HUES48 (cell line): ENCODE data around the gene ITGAE.
"Not testable (repeated sequence)": the region's sequence is repeated elsewhere in the genome, so short reads cannot be mapped to it uniquely, and the experiment has no call there.

Source experiments
- H3K27ac ChIP-seq: one replicate; pipeline ENCODE4 v1.7.0; 2013; ENCODE audit warnings: low read depth, low read length, inconsistent platforms
- H3K27me3 ChIP-seq: 2 replicates; pipeline ENCODE4 v1.6.1; 2013; ENCODE audit warnings: mild to moderate bottlenecking, low read length; ENCODE audit not compliant: control insufficient read depth, insufficient read depth
- H3K36me3 ChIP-seq: 2 replicates; pipeline ENCODE4 v1.6.1; 2013; ENCODE audit warnings: low read length; ENCODE audit not compliant: control insufficient read depth, insufficient read depth
- H3K4me1 ChIP-seq: 2 replicates; pipeline ENCODE4 v1.6.1; 2013; ENCODE audit warnings: mild to moderate bottlenecking, low read length; ENCODE audit not compliant: control insufficient read depth, insufficient read depth
- H3K4me3 ChIP-seq: 2 replicates; pipeline ENCODE4 v1.5.1; 2013; ENCODE audit warnings: mild to moderate bottlenecking, low read depth, low read length
- H3K9ac ChIP-seq: 2 replicates; pipeline ENCODE4 v1.6.1; 2013; ENCODE audit warnings: mild to moderate bottlenecking, low read depth, low read length, moderate library complexity
- H3K9me3 ChIP-seq: 2 replicates; pipeline ENCODE4 v1.6.1; 2013; ENCODE audit warnings: low read length; ENCODE audit not compliant: control insufficient read depth, insufficient read depth

ITGAE gene, protein sequence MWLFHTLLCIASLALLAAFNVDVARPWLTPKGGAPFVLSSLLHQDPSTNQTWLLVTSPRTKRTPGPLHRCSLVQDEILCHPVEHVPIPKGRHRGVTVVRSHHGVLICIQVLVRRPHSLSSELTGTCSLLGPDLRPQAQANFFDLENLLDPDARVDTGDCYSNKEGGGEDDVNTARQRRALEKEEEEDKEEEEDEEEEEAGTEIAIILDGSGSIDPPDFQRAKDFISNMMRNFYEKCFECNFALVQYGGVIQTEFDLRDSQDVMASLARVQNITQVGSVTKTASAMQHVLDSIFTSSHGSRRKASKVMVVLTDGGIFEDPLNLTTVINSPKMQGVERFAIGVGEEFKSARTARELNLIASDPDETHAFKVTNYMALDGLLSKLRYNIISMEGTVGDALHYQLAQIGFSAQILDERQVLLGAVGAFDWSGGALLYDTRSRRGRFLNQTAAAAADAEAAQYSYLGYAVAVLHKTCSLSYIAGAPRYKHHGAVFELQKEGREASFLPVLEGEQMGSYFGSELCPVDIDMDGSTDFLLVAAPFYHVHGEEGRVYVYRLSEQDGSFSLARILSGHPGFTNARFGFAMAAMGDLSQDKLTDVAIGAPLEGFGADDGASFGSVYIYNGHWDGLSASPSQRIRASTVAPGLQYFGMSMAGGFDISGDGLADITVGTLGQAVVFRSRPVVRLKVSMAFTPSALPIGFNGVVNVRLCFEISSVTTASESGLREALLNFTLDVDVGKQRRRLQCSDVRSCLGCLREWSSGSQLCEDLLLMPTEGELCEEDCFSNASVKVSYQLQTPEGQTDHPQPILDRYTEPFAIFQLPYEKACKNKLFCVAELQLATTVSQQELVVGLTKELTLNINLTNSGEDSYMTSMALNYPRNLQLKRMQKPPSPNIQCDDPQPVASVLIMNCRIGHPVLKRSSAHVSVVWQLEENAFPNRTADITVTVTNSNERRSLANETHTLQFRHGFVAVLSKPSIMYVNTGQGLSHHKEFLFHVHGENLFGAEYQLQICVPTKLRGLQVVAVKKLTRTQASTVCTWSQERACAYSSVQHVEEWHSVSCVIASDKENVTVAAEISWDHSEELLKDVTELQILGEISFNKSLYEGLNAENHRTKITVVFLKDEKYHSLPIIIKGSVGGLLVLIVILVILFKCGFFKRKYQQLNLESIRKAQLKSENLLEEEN

DNA sequence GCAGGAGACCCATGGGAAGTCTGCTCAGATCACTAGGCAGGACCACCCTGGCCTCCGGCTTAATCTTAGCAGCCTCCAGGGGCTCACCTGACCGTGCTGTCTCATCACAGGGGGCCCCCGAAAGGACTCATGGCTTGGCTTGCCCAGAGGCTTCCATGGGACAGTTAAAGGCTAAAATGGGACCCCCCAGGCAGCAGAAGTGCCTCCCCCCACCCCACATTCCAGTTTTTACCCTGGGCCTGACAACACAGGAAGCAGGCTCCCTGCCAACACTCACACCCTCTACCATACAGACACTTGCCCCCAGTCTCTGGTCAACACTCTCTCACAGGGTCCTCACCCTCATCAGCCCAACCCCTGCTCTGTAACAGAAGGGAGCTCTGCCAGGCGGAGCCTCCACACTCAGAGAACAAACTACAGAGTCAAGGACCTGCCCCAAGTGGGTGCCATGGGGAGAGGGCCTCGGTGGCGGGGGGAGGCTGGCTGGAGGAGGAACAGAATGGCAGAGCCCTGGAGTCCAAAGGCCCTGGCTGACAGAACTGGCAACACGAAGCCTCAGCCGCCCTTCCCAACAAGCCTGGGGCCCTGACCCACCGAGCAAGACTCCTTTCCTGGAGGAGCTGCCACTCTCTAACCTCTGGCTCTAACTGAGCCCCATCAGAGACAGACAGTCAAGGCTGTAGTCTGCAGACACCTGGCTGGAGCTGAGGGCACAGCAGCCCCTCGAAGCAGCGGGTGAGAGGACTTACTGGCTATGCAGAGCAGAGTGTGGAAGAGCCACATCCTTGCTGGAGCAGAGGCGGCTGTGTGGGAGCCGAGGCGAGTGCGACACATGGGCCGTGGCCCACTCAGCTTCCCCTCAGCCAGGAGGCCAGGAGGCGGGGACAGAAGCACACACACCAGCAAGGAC, at the start of gene ITGAE:
ITGAE (minus strand) TSS at position 827 of the 910 bp plus-strand sequence; CDS start at position 783, 44 bp downstream.
- H3K27me3 ChIP-seq: no peaks in the 10 kb centered on the region
- peaks cover 7% of the 10 kb centered on the region; the same call in 1 of the 2 replicates for H3K36me3 ChIP-seq
- no peaks in the 10 kb centered on the region for H3K9me3 ChIP-seq
- no peaks in the 10 kb centered on the region for H3K4me1 ChIP-seq
- H3K4me3 ChIP-seq: no peak within 1 kb of the TSS
- H3K27ac ChIP-seq: no peak within 1 kb of the TSS
- H3K9ac ChIP-seq: no peak within 1 kb of the TSS

DNA sequence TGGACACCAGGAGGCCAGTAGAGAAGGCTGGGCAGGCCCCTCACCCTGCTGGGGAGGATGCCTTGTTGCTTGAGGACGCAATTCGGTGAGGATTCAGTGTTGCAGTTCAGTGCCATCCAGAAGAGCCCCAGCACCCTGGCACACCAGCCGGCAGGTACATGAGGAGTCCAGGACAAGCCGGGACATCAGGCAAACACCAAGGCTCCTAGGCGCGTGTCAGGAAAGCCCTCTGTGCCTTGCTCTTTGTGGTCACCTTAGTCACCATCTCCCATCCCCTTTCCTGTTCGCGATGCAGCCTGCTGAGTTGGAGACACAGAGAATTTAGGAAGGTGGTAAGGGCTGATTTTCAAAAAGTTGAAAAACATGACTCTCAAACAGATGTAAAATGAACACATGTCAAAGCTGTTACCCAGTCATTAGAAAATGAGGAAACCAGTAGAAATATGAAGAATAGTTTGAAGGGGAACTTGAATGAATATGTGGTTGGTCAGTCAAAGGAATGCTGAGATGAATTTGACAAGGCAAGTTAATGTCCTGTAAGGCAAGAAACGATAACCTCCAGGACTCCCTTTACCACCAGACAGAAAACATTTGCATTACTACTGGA, 47.3 kb upstream of the ITGAE start:
- peaks cover 5% of the 10 kb centered on the region for H3K36me3 ChIP-seq
- H3K9ac ChIP-seq: no peak overlapping the region
- H3K4me3 ChIP-seq: no peak overlapping the region
- H3K9me3 ChIP-seq: no peaks in the 10 kb centered on the region
- peaks cover 8% of the 10 kb centered on the region; the same call in 1 of the 2 replicates for H3K4me1 ChIP-seq
- no peak overlapping the region for H3K27ac ChIP-seq
- no peaks in the 10 kb centered on the region for H3K27me3 ChIP-seq

DNA sequence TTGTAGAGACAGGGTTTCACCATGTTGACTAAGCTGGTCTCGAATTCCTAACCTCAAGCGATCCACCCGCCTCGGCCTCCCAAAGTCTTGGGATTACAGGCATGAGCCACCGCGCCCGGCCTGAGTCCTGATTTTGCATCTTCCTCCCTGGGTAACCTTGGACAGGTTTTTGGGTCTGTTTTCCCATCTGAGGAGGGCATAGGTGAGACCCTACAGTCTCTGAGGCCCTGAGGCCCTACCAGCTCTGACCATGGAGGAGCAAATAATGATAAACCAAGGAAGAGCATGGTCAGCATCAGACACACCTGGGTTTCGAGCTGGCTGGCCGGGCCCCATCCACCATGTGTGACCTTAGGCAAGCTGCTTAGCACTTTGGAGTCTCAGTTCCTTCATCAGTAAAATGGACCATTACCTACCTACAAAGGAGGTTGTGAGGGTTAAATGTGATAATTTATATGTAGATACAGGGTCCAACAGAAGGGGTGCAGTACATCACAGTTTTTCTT, 46.2 kb upstream of the ITGAE start:
- Histone ChIP-seq H3K27me3 (no peaks in the 10 kb centered on the region), H3K4me3 (no peak overlapping the region), H3K27ac (no peak overlapping the region), H3K9ac (no peak overlapping the region), H3K4me1 (peaks cover 8% of the 10 kb centered on the region; the same call in 1 of the 2 replicates), H3K36me3 (peaks cover 16% of the 10 kb centered on the region), H3K9me3 (no peaks in the 10 kb centered on the region)

DNA sequence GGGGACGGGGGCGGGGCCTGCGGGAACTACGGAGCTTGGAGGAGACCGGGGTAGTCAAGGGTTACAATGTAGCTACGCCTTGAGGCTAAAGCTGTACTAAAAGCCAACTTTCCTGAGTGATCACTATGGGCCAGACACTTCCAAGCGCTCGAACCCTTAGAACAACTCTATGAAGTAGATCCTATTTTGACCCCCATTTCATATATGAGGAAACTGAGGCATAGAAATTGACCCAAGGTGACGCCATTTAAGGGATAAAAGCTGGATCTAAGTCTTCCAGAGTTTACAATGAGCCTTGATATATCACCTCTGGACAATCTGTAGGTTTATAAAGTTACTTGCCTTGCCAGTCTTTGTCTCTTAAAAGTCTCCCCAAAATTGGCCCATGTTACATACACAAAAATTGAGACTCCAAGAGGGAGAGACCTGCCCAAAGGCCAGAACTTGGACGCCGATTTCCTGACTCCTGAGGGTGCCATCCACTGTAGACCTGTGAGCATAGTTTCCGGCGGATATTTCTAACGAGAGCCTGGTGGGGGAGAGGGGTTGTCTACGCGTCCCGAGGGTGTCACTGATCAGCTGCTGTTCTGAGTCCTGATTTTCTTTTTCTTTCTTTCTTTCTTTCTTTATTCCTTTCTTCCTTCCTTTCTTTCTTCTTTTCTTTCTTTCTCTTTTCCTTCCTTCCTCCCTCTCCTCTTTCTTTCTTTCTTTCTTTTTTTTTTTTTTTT, 45.6 kb upstream of the ITGAE start:
- Histone ChIP-seq H3K9ac (no peak overlapping the region), H3K9me3 (no peaks in the 10 kb centered on the region), H3K4me3 (0 out of 2 replicates have a peak overlapping the region, but pooled peaks have one; percentile 3), H3K27ac (no peak overlapping the region), H3K27me3 (no peaks in the 10 kb centered on the region), H3K36me3 (peaks cover 22% of the 10 kb centered on the region), H3K4me1 (peaks cover 8% of the 10 kb centered on the region; the same call in 1 of the 2 replicates)

DNA sequence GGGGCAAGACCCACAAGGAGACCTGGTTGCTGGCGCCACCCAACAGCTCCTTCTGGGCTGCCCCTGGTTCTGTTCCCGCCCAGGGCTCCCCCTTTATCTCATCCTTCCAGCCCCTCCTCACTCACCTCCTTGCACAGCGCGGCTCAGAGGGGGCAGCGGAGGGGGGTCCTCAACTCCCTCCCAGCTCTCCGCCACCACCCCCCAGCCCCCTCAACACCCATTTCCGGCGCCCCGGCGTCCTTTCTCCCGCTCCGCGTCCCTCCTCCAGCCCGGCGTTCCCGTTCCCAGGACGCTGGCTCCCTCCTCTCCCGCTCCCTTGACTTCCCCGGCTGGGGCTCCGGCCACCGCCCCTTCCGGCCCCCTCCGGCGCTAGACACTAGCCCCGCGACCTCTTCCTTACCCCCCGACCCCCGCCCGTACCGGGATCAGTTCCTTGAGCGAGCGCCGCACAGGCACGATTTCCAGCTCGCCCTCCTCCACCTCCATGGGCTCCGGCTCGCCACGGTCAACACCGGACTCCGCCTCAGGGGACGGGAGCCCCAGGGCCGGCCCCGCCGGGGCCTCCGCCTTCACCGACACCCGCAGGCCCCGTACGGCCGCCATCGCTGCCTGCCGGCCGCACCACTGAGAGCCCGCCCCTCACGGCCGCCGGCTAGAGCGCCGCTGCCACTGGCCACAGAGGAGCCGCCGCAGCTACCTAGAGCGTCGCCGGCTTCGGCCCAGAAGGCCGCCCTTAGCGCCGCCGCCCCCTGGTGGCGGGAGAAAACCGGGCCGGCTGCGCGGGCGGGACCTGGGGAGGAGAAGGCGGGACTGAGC, 44.8 kb upstream of the ITGAE start, which contains the start of gene NCBP3:
NCBP3 (minus strand) TSS at position 626 of the 816 bp plus-strand sequence; CDS start at position 603, 23 bp downstream.
- Histone ChIP-seq H3K9me3 (no peaks in the 10 kb centered on the region), H3K4me1 (peaks cover 8% of the 10 kb centered on the region; the same call in 1 of the 2 replicates), H3K27ac (peak within 1 kb of the TSS; percentile 88), H3K27me3 (no peaks in the 10 kb centered on the region), H3K36me3 (peaks cover 29% of the 10 kb centered on the region), H3K4me3 (peak within 1 kb of the TSS; percentile 86), H3K9ac (peak within 1 kb of the TSS; percentile 94)

DNA sequence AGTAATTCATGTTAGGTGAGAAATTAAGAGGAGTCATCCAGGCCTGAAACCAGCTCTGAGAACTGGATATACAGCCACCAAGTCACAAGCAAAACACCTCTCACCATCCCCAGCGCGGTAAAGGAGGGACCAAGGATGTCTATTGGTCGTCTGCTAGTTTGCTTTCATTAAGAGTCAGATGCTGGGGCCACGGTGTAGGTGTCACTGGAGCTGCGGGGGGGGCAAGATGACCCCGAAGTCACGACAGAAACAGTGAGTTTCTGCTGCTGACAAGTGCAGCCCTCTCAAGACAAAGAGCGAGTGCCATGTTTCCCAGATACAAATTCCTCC, 44.3 kb upstream of the ITGAE start:
- Histone ChIP-seq H3K9ac (peak overlapping the region; percentile 94), H3K27me3 (no peaks in the 10 kb centered on the region), H3K4me3 (peak overlapping the region; percentile 86), H3K4me1 (peaks cover 8% of the 10 kb centered on the region; the same call in 1 of the 2 replicates), H3K9me3 (no peaks in the 10 kb centered on the region), H3K27ac (peak overlapping the region; percentile 88), H3K36me3 (peaks cover 35% of the 10 kb centered on the region)

DNA sequence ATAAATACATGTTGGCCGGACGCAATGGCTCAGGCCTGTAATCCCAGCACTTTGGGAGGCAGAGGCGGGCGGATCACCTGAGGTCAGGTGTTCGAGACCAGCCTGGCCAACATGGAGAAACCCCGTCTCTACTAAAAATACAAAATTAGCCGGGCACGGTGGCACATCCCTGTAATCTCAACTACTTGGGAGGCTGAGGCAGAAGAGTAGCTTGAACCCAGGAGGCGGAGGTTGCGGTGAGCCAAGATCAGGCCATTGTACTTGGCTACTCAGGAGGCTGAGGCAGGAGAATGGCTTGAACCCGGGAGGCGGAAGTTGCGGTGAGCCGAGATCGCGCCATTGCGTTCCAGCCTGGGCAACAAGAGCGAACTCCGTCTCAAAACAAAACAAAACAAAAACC, 43.6 kb upstream of the ITGAE start:
- not testable (repeated sequence) for H3K9ac ChIP-seq, H3K9me3 ChIP-seq, H3K4me1 ChIP-seq, H3K27ac ChIP-seq, H3K27me3 ChIP-seq
- Histone ChIP-seq H3K36me3 (peaks cover 42% of the 10 kb centered on the region), H3K4me3 (peak overlapping the region; percentile 86; the same call in 1 of the 2 replicates)

DNA sequence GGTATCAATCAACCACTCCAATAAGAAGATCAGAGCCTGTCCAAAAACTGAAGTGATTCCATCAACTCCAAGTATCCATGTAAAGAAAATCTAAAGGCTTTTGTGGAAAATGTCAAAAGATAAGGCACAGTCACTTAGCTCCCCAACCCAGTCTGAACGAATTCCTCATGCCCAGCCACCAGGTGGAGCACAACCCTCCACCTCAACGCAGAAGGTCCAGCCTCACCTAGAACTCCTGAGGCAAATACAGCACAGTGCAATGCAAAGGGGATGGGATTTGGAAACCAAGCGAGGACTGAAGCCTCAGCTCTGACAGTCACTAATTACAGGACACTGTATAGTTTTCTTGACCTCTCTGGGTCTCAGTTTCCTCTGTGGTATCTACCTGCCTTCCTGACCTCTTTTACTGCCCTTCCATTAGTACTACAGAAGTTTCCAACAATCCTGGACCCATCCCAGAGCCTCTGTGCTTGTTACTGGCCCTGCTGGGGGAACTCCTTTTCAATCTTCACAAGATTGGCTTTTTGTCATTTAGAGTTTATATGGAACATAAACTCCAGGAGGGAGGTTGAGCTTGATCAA, 43.0 kb upstream of the ITGAE start:
- Histone ChIP-seq H3K4me3 (no peak overlapping the region), H3K4me1 (peaks cover 8% of the 10 kb centered on the region; the same call in 1 of the 2 replicates), H3K9me3 (no peaks in the 10 kb centered on the region), H3K27ac (no peak overlapping the region), H3K9ac (no peak overlapping the region), H3K36me3 (peaks cover 47% of the 10 kb centered on the region), H3K27me3 (no peaks in the 10 kb centered on the region)
